ENCODE measurements around the gene SLC6A12.

DNA sequence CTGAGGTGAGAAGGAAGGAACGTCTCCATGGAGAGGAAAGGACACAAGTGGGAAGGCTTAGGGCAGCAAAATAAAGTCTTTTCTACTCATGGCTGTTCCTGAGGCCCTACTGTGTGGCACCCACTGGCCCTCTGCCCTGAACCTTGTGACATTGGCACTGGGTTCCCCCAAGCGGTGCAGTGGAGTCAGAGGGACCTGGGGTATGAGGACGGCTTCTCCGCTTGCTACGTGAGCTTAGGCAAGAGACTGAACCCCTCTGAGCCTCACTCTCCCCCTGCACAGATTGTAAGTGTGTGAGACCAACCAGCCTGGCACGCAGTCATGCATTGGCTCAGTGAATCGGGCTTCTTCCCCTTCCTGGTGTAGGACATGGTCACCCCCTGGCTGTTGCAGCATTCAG lies 19.7 kb downstream of the SLC6A12 start:
- no peak for TF ChIP-seq CTCF (IDR thresholded peaks at IDR 0.05 in 4 of 5, conservative IDR thresholded peaks at IDR 0.05 in 1 of 5)
- no peak for TF ChIP-seq POLR2A (IDR thresholded peaks at IDR 0.05)

Measured in gastrocnemius medialis (tissue), 4 donors.